CD4-positive, alpha-beta T cell treated with Interleukin-17A for 1 hour (primary cell): Measurements from ENCODE around the gene TLR9.
A peak's percentile ranks its signal among the peaks of the same experiment; 100 is the strongest.

Experiments used
- DNase-seq: peaks from one replicate; pipeline ENCODE4 v3.0.0-alpha.2; 2020

Gene TLR9

GRCh38 chr3:52246728-52247408 lies 21.4 kb upstream of the TLR9 start:
- DNase-seq, result peak; percentile 36

- DNase-seq, result no peak
Measured at GRCh38 chr3:52246264-52246620, 20.8 kb upstream of the TLR9 start.

- DNase-seq, result peak; percentile 75
Measured at GRCh38 chr3:52245322-52246263, 20.1 kb upstream of the TLR9 start, which contains the start of gene PPM1M. Gene PPM1M, plus strand, starts transcription at chr3:52245759. Its CDS starts 66 bp downstream, at chr3:52245825.

- DNase-seq, result peak; percentile 44
Measured at GRCh38 chr3:52243791-52244628, 18.6 kb upstream of the TLR9 start.

GRCh38 chr3:52242039-52242438 lies 16.6 kb upstream of the TLR9 start:
- DNase-seq, result no peak

- peak; percentile 51 for DNase-seq
Measured at GRCh38 chr3:52240886-52241370, 15.5 kb upstream of the TLR9 start.

- DNase-seq, result peak; percentile 68
Measured at GRCh38 chr3:52240059-52240885, 14.8 kb upstream of the TLR9 start.

- peak; percentile 86 for DNase-seq
Measured at GRCh38 chr3:52238761-52239701, 13.6 kb upstream of the TLR9 start, which contains the start of gene TWF2. Gene TWF2, minus strand, starts transcription at chr3:52239158. Its CDS starts 142 bp downstream, at chr3:52239016.

- no peak for DNase-seq
Measured at GRCh38 chr3:52238193-52238760, 12.8 kb upstream of the TLR9 start.

- DNase-seq, result no peak
Measured at GRCh38 chr3:52237657-52238172, 12.3 kb upstream of the TLR9 start.

- DNase-seq, result no peak
Measured at GRCh38 chr3:52237006-52237656, 11.7 kb upstream of the TLR9 start.

GRCh38 chr3:52236424-52236886 lies 11.0 kb upstream of the TLR9 start:
- DNase-seq, result no peak

- DNase-seq, result no peak
Measured at GRCh38 chr3:52234516-52235447, 9.3 kb upstream of the TLR9 start.

GRCh38 chr3:52233968-52234367 lies 8.5 kb upstream of the TLR9 start:
- no peak for DNase-seq

GRCh38 chr3:52233108-52233591 lies 7.7 kb upstream of the TLR9 start:
- no peak for DNase-seq

- DNase-seq, result peak; percentile 51
Measured at GRCh38 chr3:52232279-52233107, 7.0 kb upstream of the TLR9 start.
